HG02798 (cell line): ENCODE measurements around the gene GPR107.

Source experiments
- ATAC-seq: cut with Tn5 transposase; IDR thresholded peaks from one replicate; pipeline ENCODE4 v1.9.1; 2021; ENCODE audit warnings: mild to moderate bottlenecking; ENCODE audit not compliant: unreplicated experiment, poor library complexity

Gene GPR107

GRCh38 chr9:130177898-130178805, 124.4 kb downstream of the GPR107 start:
- no peak for ATAC-seq

GRCh38 chr9:130179331-130179907, 125.7 kb downstream of the GPR107 start:
- ATAC-seq = no peak

- ATAC-seq = no peak
Measured at GRCh38 chr9:130180516-130180915, 126.8 kb downstream of the GPR107 start.

- no peak for ATAC-seq
Measured at GRCh38 chr9:130181678-130182380, 128.1 kb downstream of the GPR107 start.

DNA sequence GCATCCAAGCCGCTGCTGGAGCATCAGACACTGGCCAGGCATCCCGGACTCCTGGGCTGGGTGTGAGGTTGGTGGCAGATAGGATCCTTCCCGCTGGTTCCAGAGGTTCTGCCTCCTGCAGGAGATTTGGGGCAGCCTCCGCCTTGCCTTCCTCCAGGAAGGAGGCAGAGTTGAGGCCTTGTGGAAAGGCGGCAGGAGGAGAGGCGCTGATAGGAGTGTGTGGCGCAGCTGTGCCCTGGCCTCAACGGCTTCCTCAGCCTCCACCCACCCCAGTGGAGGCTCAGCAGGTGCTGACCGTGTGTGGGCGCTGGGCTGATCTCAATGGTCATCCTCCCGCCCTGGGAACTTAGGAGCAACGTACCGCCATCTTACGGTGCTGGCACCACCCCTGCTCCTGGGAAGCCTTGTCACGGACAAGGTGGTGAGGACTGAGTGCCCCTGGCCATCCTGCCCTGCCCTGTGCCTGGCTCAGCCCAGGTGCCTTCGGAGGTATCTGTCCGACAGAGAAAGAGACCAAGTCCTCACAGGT, 128.7 kb downstream of the GPR107 start:
- no peak for ATAC-seq

DNA sequence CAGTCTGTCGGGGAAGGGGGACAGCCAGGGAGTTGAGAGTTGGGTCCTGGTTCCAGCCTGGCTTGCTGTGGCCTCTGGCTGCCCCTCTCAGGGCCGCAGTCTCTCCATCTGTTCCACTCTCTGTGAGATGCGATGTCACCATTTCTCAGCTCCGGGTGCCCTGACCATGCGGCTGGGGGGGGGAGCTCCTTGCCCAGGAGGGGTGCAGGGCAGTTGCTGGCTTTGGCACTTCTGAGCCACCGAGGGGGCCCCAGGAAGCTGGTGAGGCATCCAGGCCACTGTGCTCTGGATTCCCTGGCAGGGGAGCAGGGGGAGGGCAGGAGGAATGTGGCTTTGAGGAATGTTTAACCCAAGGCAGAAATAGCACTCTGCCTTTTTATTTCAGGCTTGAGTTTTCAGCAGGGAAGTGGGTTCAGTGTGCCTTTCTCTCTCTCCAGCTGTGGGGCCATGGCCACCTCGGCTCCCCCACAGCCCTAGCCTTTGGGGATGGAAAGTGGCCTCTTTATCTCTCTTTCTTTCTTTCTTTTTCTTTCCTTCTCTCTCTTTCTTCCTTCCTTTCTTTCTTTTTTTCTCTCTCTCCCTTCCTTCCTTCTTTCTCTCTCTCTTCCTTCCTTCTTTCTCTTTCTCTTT, 129.5 kb downstream of the GPR107 start:
- ATAC-seq = no peak

DNA sequence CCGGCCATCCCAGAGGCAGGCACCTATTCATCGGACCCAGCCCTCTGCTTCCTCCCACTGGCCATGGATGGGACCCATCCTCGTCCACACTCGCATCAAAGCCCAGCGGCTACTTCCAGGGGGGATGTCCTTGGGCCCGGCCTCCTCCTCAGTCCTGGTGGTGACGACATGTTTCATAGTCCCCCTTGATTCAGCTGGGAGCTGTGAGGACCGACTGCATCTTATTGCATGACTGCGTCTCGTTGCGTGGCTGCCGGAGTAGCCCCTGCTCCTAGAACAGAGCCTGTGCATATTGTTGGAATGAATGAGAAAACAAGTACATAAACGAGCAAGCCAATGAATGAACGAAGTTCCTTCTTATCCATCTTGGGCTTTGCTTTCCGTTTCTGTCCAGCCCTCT, 131.3 kb downstream of the GPR107 start:
- ATAC-seq = no peak

DNA sequence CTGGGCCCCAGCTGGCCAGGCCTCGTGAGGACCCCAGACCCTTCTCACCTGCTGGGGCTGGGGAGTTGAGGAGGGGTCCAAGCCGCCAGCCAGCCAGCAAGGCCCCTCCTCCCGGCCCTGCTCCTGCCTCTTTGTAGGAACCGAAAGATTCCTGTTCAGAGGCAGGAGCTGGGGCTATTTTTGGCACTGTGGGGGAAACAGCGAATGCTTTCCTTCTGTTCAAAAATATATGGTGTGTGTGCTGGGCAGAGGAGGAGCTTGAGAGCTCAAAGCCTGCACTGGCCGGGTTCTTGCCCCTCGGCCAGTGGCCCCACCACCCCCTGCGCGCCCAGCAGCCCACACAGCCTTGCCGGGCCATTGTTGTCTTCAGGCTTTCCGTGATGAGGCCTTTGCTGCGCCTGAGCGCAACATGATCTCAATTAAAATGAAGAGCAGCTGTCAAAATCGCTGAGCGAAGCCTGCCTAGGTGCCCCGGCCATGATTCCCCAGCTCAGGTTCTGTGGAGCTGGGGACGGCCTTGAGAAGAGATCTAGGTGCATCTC, 131.9 kb downstream of the GPR107 start:
- ATAC-seq = no peak

GRCh38 chr9:130186051-130186450, 132.3 kb downstream of the GPR107 start:
- ATAC-seq = no peak

DNA sequence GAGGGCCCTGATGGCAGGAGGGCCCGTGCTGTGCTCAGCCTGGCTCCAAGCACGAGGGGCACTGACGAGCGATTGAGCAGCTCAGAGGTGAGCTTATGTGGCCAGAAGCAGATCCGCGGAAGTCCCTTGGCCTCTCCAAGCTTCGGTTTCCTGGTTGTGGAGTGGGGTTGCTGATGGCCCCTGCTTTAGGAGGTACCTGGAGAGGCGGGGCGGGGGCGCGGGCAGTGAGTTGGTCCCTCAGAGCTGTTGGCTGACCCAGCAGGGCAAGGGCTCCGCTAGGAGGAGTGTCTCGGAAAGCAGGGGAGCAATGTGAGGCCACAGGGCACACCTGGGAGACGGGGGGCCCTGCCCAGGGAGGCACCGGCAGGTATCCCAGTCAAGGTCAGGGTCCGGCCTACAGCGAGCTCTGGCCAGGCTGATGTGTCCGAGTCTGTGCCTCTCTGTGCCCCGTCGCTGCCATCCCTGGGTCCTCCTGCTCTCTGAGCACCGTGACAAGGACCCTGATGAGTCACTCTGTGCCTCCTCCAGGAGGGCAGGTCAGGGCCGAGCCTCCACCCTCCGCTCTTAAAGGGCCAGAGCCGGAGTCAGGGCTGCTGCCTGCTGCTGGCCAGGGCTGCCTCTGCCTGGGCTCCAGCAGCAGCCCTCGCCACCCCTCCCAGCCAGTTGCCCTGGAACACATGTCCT, 133.3 kb downstream of the GPR107 start:
- ATAC-seq = no peak

DNA sequence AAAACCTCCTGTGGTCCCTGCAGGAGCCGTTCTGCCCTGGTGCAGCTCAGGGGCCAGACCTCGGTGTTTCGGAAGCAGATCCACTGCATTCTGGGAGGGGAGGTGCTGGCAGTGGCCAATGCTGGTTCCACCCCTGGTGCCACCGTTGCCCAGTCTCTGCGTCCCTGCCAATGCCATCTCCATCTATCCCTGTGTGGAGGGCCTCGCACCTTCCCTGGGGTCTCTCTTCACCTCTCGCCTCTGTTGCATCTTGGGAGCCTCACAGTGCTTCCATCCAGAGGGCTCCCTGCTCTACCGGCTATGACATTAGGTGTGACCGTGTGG, 133.8 kb downstream of the GPR107 start:
- ATAC-seq = no peak

DNA sequence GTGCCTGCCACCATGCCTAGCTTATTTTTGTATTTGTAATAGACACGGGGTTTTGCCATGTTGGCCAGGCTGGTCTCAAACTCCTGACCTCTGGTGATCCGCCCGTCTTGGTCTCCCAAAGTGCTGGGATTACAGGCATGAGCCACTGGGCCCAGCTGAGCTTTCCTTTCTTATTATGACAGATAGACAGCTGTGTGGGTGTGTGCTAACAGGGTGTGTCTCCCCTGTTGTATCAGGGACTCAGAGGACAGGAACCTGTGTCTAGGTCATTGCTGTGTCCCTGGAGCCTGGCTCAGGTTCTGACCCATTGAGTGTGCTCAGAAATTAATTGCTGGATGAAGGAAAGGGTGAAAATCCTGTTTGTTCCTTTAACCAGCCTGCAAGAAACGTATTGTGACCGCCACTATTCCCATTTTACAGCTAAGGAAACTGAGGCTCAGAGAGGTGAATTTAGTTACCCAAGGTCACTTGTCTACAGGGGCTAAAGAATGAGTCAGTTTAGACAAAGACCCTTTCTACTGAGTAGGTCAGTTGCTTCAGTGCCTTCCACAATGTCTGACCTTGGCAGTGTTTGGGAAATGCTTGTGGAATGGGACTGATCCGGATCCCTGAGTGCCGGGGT, 135.3 kb downstream of the GPR107 start:
- no peak for ATAC-seq
